ENCODE results near the gene SRPX.

Gene SRPX

GRCh38 chrX:38211891-38212635 lies 8.6 kb downstream of the SRPX start:
- no peak for DNase-seq (ENCODE audit: low spot score)

DNA sequence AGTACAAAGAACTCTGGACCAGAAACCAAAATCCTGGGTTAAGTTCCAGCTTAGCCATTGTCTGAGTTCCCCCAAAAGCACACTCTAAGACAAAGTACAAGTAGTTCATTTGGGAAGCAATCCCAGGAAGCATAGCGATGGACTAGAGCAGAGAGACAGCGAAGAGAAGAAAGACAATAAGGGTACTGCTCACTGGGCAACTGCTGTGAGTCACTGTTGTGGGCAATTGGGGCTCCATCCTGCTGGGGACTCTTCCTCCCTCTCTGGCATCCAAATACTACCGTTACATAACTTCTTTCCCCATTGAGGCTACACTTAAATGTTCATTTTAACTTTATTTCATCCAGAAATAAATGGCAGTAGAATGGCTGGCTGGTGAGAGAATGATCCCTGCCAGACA lies 14.1 kb downstream of the SRPX start:
- no peak for DNase-seq (ENCODE audit: low spot score)

GRCh38 chrX:38206036-38206435 lies 14.6 kb downstream of the SRPX start:
- DNase-seq (ENCODE audit: low spot score) = no peak

DNA sequence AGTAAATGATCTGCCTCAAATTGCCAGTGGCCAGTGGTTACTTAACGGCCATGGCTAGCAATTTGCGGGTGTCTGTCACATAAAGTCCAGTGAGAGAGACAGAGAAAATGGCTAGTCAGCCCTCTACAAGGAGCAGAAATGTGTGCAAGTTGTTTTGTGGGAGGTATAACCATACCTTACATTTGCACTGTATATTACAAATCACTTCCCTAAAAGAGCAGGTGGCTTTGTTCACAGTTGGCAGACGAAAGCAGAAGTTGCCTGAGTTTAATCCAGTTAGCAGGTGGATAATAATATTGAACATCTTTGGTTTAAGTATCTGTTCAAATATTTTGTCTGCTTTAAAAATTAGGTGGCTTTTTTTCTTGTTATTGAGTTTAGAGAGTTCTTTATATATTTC lies 15.6 kb downstream of the SRPX start:
- no peak for DNase-seq (ENCODE audit: low spot score)

GRCh38 chrX:38192007-38192810 lies 28.5 kb downstream of the SRPX start:
- DNase-seq (ENCODE audit: low spot score) = peak; percentile 1

DNA sequence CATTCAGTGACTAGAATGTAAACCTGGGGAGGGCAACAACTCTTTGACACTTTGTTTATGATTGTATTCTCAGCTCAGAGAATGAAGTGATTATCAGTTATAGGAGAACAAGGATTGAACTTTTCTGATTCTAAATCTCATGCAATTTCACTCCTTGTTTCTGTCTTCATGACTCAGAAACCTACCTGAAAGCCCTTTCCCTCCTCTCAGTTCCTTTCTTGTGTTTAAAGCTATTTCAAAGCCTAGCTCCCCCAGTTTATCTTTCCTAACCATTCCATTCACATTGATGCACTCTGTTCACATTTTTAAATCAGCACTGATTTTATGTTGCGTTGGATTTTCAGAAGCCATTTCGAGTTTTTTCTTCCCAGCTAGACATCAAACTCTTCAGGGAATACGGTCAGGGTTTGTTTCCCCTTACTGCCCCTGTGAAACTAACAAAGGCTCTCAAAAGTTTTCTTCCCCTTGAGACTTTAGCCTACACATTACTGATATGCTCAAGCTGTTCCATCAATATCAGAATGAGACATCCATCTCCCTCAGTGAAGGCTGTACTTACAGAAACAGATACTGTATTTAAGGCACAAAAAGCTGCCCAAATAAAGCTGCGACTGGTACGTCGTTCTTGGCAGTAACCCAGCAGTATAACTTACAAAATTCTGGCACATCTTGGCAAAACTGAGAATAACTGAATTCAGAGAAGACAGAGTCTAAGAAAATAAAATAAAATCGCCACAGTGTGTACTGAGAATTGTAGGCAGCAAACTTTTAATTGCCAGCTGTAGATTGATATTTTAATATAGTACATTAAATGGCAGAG lies 31.0 kb downstream of the SRPX start:
- DNase-seq (ENCODE audit: low spot score) = no peak

DNA sequence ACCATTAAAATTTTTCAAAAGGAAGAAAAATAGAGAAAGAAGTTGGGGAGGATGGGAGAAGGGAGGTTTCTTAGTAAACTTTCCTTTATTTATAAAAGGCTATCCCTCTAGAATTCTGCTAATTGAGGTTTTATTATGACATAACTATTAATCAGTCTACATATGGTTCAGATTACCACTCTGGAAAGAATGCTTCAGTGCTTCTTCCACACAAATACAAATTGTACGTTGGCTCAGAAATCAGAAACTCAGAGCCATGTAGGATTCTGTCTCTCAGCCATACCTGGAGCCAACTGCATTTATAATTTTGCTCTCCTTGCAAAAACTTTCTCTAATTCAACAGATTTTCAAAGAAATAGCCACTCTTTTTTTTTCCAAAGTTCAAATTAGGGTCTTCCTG lies 37.1 kb downstream of the SRPX start:
- no peak for DNase-seq (ENCODE audit: low spot score)

DNA sequence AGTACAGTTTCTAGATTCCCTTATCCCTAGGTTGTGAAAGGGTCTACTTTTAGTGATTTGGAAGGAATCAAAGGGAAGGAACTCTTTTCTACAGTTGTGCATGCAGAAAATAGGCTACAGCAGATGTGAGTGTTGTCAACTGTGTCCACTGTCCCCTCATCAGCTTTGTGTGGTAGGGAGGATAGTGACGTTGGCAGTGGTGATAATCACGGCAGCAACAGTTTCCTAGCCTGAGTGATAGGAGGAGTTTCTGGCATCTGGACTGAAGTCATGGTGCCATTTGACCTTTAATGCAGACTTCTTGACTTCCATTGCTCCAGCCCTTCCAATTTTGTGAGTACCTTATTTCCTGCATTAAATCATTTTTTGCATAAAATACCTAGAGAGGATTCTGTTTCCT lies 39.3 kb downstream of the SRPX start:
- DNase-seq (ENCODE audit: low spot score) = no peak

- DNase-seq (ENCODE audit: low spot score) = no peak
Measured at GRCh38 chrX:38178396-38178795, 42.3 kb downstream of the SRPX start.

- DNase-seq (ENCODE audit: low spot score) = peak; percentile 39
Measured at GRCh38 chrX:38175139-38175538, 45.5 kb downstream of the SRPX start.

- no peak for DNase-seq (ENCODE audit: low spot score)
Measured at GRCh38 chrX:38172596-38172995, 48.1 kb downstream of the SRPX start.

GRCh38 chrX:38170556-38170955 lies 50.1 kb downstream of the SRPX start:
- DNase-seq (ENCODE audit: low spot score) = no peak

GRCh38 chrX:38166478-38167083 lies 54.1 kb downstream of the SRPX start:
- DNase-seq (ENCODE audit: low spot score) = peak; percentile 18

DNA sequence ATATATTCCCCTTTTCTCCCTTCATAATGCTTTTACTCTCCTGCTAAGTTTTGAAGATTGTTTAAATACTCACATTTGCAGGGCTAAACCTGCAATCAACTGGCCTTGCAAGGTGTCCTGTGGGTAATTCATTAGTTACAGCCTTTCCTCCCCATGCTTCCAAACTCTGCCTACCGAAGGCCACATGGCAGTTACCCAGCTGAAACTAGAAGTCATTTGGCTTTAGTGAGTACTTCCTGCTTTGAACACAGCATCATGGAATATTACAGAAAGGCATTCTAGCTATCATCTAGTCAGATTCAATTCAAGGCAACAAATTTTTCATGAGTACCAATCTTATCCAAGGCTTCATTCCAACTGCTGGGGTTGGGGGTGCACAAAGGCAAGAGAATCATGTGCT lies 55.6 kb downstream of the SRPX start:
- no peak for DNase-seq (ENCODE audit: low spot score)

- DNase-seq (ENCODE audit: low spot score) = no peak
Measured at GRCh38 chrX:38163193-38163592, 57.5 kb downstream of the SRPX start.

- no peak for DNase-seq (ENCODE audit: low spot score)
Measured at GRCh38 chrX:38156838-38157237, 63.8 kb downstream of the SRPX start.

- no peak for DNase-seq (ENCODE audit: low spot score)
Measured at GRCh38 chrX:38154818-38155217, 65.9 kb downstream of the SRPX start.

DNA sequence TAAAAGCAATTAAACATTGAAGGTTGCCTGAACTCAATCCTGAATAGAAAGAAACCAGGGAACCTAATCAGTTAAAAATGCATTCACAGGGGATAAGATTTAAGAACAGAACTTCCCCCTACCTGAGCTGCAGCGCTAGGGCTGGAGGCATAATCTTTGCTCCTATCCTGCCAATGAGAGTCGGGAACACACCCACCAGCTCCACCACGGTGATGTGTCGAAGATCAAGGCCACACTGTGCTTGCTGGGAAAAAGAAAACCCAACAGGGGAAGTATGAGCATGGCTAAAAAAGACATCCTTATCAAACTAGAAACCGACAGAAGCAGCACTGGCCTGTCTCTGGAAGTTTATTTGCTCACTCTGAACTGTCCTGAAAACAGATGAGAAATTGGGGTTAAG lies 66.3 kb downstream of the SRPX start:
- no peak for DNase-seq (ENCODE audit: low spot score)

- DNase-seq (ENCODE audit: low spot score) = no peak
Measured at GRCh38 chrX:38151441-38151840, 69.2 kb downstream of the SRPX start.

DNA sequence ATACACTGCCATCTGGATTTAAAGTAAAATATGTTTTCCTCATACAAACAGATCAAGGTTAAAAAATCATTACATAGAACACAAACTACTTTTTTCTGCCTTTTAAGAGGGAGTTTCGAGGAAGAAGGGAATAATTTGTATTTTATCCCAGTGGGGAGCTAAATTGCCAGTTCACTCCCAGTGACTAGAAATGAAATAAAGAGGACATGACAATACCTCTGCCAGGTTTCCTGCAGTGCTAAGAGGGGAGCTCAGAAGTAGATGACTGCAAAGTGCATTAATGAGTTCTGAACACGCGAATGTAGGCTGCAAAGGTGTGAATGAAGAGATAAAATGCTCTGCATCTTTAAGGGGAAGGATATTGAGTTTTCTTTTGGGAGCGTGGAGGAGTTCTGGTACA lies 69.7 kb downstream of the SRPX start:
- no peak for DNase-seq (ENCODE audit: low spot score)

DNA sequence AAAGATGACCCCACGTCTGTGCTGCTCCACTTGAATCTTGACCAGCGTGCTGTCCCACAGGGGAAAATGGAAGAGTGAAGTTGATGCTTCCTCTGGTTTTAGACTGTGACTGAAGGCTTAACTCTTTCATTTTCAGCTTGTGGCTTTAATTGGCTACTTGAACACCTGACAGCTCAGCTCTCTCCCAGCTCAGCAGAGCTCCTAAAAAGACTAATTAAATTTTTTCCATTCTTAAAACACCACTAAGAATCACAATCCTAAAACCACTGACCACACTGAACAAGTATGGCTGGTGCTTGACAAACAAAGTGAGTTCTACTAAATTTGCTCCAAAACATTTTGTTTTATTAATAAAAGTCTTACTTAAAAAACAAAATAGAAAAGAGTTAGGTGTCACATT lies 71.7 kb downstream of the SRPX start:
- no peak for DNase-seq (ENCODE audit: low spot score)

DNA sequence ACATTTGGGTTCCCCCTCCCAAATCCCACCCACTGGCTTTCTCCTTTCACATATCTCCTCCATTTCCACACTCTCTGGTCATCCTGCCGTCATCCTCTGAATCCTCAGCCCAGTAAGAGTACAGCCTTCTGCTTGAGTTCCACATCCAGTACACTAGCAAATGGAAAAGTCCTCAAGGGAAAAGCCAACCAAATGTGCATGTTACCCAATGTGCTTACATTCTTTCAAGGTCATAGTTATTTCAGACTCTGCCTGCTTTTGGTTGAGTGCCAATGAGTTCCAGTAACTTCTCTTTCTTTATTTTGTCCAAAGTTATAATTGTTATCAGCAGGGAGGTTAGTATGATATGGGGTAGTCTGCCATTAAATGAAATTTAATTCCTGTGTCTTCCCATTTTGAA lies 78.1 kb downstream of the SRPX start:
- DNase-seq (ENCODE audit: low spot score) = no peak
